ENCODE results near the gene MIER1.

The MIER1 gene

GRCh38 chr1:66999640-67000400, 75.0 kb downstream of the MIER1 start:
- no peak for DNase-seq

- no peak for DNase-seq
Measured at GRCh38 chr1:67001682-67002425, 77.1 kb downstream of the MIER1 start.

GRCh38 chr1:67004176-67004575, 79.4 kb downstream of the MIER1 start:
- no peak for DNase-seq

- no peak for DNase-seq
Measured at GRCh38 chr1:67005068-67005467, 80.3 kb downstream of the MIER1 start.

- no peak for DNase-seq
Measured at GRCh38 chr1:67009792-67010191, 85.0 kb downstream of the MIER1 start.

GRCh38 chr1:67013573-67013972, 88.8 kb downstream of the MIER1 start:
- DNase-seq: no peak

GRCh38 chr1:67018574-67018973, 93.8 kb downstream of the MIER1 start:
- DNase-seq: no peak

- no peak for DNase-seq
Measured at GRCh38 chr1:67019121-67019520, 94.3 kb downstream of the MIER1 start.

GRCh38 chr1:67019600-67020136, 94.9 kb downstream of the MIER1 start:
- no peak for DNase-seq

GRCh38 chr1:67020304-67020703, 95.5 kb downstream of the MIER1 start:
- DNase-seq: no peak

GRCh38 chr1:67020765-67021164, 96.0 kb downstream of the MIER1 start:
- no peak for DNase-seq

- DNase-seq: no peak
Measured at GRCh38 chr1:67029472-67029871, 104.7 kb downstream of the MIER1 start.

GRCh38 chr1:67031121-67031858, 106.5 kb downstream of the MIER1 start:
- no peak for DNase-seq

- DNase-seq: no peak
Measured at GRCh38 chr1:67031859-67032247, 107.1 kb downstream of the MIER1 start.

Data from inflammatory macrophage (primary cell).